Neural progenitor cell (in vitro differentiated cells): Measurements from ENCODE around the gene RAB18. TPM values are rescaled to one million over a fixed set of nuclear protein-coding genes. Genes with fewer than 3 reads are reported as not detected.
"Not testable (repeated sequence)": the region's sequence is repeated elsewhere in the genome, so short reads cannot be mapped to it uniquely, and the experiment has no call there.

ENCODE experiments used
- DNase-seq: peaks from one replicate; pipeline ENCODE4 v3.0.0-alpha.2; 2016; ENCODE audit warnings: low spot score
- H2AFZ ChIP-seq: fragments of 200-600 bp; sonication (generic); replicated peaks from 2 replicates; pipeline ENCODE4 v1.6.1; 2016; ENCODE audit warnings: antibody characterized with exemption
- H3F3A ChIP-seq: fragments of 200-600 bp; sonication (generic); 2 replicates; pipeline ENCODE4 v1.6.1; 2016; ENCODE audit warnings: antibody characterized with exemption, low read depth
- H3K27ac ChIP-seq: fragments of 200-600 bp; sonication (generic); 2 replicates; pipeline ENCODE4 v1.5.1; 2016; ENCODE audit warnings: mild to moderate bottlenecking
- H3K27me3 ChIP-seq: fragments of 200-600 bp; sonication (generic); 2 replicates; pipeline ENCODE4 v1.6.1; 2016; ENCODE audit warnings: mild to moderate bottlenecking, moderate library complexity
- H3K36me3 ChIP-seq: fragments of 200-600 bp; sonication (generic); 2 replicates; pipeline ENCODE4 v1.5.1; 2016
- H3K4me1 ChIP-seq: fragments of 200-600 bp; sonication (generic); 2 replicates; pipeline ENCODE4 v1.6.1; 2016; ENCODE audit warnings: mixed run types
- H3K4me2 ChIP-seq: fragments of 200-600 bp; sonication (generic); 2 replicates; pipeline ENCODE4 v1.6.1; 2016
- H3K4me3 ChIP-seq: fragments of 200-600 bp; sonication (generic); 2 replicates; pipeline ENCODE4 v1.5.1; 2016
- H3K79me2 ChIP-seq: fragments of 200-600 bp; sonication (generic); 2 replicates; pipeline ENCODE4 v1.6.1; 2016; ENCODE audit warnings: low read depth
- H3K9ac ChIP-seq: fragments of 200-600 bp; sonication (generic); 2 replicates; pipeline ENCODE4 v1.6.1; 2016
- H3K9me3 ChIP-seq: fragments of 200-600 bp; sonication (generic); 2 replicates; pipeline ENCODE4 v1.5.1; 2016; ENCODE audit warnings: low read depth
- H4K20me1 ChIP-seq: fragments of 200-600 bp; sonication (generic); 2 replicates; pipeline ENCODE4 v1.6.1; 2016; ENCODE audit warnings: low read depth
- H3K27ac Mint-ChIP-seq: 3 replicates; pipeline ENCODE4 v1.8.0; 2021; ENCODE audit warnings: mixed read lengths
- H3K27me3 Mint-ChIP-seq: 2 replicates; pipeline ENCODE4 v1.8.0; 2022; ENCODE audit warnings: low read depth, mild to moderate bottlenecking, inconsistent platforms, moderate library complexity, mixed read lengths; ENCODE audit not compliant: insufficient read depth
- H3K36me3 Mint-ChIP-seq: 3 replicates; pipeline ENCODE4 v1.8.0; 2021; ENCODE audit warnings: mixed read lengths
- H3K4me1 Mint-ChIP-seq: 3 replicates; pipeline ENCODE4 v1.8.0; 2021; ENCODE audit warnings: mixed read lengths
- H3K4me3 Mint-ChIP-seq: 3 replicates; pipeline ENCODE4 v1.8.0; 2021; ENCODE audit warnings: mild to moderate bottlenecking, moderate library complexity, mixed read lengths
- H3K9me3 Mint-ChIP-seq: 3 replicates; pipeline ENCODE4 v1.8.0; 2020; ENCODE audit warnings: mixed read lengths
- EZH2 ChIP-seq: fragments of 200-600 bp; sonication (generic); IDR thresholded peaks from 2 replicates; pipeline ENCODE4 v1.6.1; 2017; ENCODE audit warnings: antibody characterized with exemption, mild to moderate bottlenecking, moderate library complexity
- EZH2phosphoT487 ChIP-seq: fragments of 200-600 bp; sonication (generic); IDR thresholded peaks from 2 replicates; pipeline ENCODE4 v1.6.1; 2017; ENCODE audit warnings: antibody characterized with exemption
- total RNA-seq: library from RNA; depleted of rRNA; stranded (reverse); fragments of >200 nt; gene quantifications from 2 replicates; pipeline ENCODE4 v1.2.3, GENCODE V29; 2015; ENCODE audit warnings: low replicate concordance
- TF ChIP-seq, protein P1 (sequence below): fragments of 200-600 bp; sonication (generic); IDR thresholded peaks from 2 replicates; pipeline ENCODE4 v1.5.1; 2017; ENCODE audit warnings: antibody characterized with exemption, mild to moderate bottlenecking

RAB18 gene
- total RNA-seq, 1 donor from 2014 or later: 66.6 TPM

- peaks cover 57% of the 10 kb centered on the region for H3K79me2 ChIP-seq
- no peaks in the 10 kb centered on the region for H3F3A ChIP-seq
- no peak for TF ChIP-seq EZH2
- TF ChIP-seq EZH2phosphoT487: no peak
- TF ChIP-seq, protein P1, sequence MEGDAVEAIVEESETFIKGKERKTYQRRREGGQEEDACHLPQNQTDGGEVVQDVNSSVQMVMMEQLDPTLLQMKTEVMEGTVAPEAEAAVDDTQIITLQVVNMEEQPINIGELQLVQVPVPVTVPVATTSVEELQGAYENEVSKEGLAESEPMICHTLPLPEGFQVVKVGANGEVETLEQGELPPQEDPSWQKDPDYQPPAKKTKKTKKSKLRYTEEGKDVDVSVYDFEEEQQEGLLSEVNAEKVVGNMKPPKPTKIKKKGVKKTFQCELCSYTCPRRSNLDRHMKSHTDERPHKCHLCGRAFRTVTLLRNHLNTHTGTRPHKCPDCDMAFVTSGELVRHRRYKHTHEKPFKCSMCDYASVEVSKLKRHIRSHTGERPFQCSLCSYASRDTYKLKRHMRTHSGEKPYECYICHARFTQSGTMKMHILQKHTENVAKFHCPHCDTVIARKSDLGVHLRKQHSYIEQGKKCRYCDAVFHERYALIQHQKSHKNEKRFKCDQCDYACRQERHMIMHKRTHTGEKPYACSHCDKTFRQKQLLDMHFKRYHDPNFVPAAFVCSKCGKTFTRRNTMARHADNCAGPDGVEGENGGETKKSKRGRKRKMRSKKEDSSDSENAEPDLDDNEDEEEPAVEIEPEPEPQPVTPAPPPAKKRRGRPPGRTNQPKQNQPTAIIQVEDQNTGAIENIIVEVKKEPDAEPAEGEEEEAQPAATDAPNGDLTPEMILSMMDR: no peak
- Mint-ChIP-seq H3K27ac (peak overlapping the region; percentile 62), H3K36me3 (no peaks in the 10 kb centered on the region), H3K4me3 (peak overlapping the region; percentile 99), H3K27me3 (peaks cover 2% of the 10 kb centered on the region), H3K9me3 (no peaks in the 10 kb centered on the region), H3K4me1 (peaks cover 25% of the 10 kb centered on the region)
- peak overlapping the region; percentile 88 for H3K4me2 ChIP-seq
- H3K9ac ChIP-seq: peak overlapping the region; percentile 75
- H3K36me3 ChIP-seq: no peaks in the 10 kb centered on the region
- H3K9me3 ChIP-seq: no peaks in the 10 kb centered on the region
- peak overlapping the region; percentile 74 for H2AFZ ChIP-seq
- peak overlapping the region; percentile 75 for H3K4me3 ChIP-seq
- peaks cover 15% of the 10 kb centered on the region for H4K20me1 ChIP-seq
- no peak for DNase-seq
- no peaks in the 10 kb centered on the region for H3K27me3 ChIP-seq
- H3K4me1 ChIP-seq: peaks cover 13% of the 10 kb centered on the region
- H3K27ac ChIP-seq: no peak overlapping the region
Observed at GRCh38 chr10:27504808-27505460, 830 bp downstream of the RAB18 start.

DNA sequence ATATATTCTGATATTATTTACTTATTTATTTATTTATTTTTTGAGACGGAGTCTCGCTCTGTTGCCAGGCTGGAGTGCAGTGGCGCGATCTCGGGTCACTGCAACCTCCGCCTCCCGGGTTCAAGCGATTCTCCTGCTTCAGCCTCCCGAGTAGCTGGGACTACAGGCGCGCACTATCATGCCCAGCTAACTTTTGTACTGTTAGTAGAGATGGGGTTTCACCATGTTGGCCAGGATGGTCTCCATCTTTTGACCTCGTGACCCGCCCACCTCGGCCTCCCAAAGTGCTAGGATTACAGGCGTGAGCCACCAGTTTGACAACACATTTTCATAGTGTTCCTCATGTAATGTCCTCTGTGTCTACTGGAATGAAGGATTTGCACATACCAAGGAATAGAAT lies 1.4 kb downstream of the RAB18 start:
- not testable (repeated sequence) for H3K9me3 ChIP-seq, H3K27ac ChIP-seq, H3K36me3 ChIP-seq, H3K27me3 ChIP-seq, H3K36me3 Mint-ChIP-seq, H3F3A ChIP-seq, H3K9me3 Mint-ChIP-seq, H3K27me3 Mint-ChIP-seq, H3K27ac Mint-ChIP-seq, H3K9ac ChIP-seq, DNase-seq, H2AFZ ChIP-seq
- peaks cover 61% of the 10 kb centered on the region for H3K79me2 ChIP-seq
- H3K4me3 ChIP-seq: peak overlapping the region; percentile 75
- H3K4me1 ChIP-seq: peaks cover 13% of the 10 kb centered on the region
- peaks cover 25% of the 10 kb centered on the region for H3K4me1 Mint-ChIP-seq
- H3K4me2 ChIP-seq: peak overlapping the region; percentile 88
- H3K4me3 Mint-ChIP-seq: peak overlapping the region; percentile 82
- peaks cover 15% of the 10 kb centered on the region for H4K20me1 ChIP-seq

GRCh38 chr10:27506280-27506679 lies 2.2 kb downstream of the RAB18 start:
- H4K20me1 ChIP-seq: peaks cover 15% of the 10 kb centered on the region
- peaks cover 25% of the 10 kb centered on the region for H3K4me1 Mint-ChIP-seq
- H3K27ac Mint-ChIP-seq: no peak overlapping the region

DNA sequence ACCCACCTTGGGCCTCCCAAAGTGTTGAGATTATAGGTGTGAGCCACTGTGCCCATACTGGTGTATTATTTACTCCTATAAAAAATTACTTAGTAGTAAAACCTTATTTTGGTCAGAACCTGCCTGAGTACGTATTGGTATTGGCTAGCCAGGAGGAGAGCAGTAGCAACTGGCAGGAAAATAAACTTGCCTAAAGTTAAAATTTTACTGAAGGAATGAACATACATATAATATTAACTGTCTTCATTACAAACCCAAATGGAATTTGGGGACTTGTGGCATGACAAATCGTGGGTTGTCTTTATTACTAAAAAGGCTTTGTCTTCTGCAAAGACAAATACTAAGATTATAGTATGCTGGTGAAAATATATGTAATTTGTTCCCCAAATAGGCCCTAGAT lies 8.4 kb downstream of the RAB18 start:
- no peaks in the 10 kb centered on the region for H4K20me1 ChIP-seq

More at GRCh38 chr10:27506280-27506679, 2.2 kb downstream of the RAB18 start:
- TF ChIP-seq, protein P1: no peak
- no peak for TF ChIP-seq EZH2phosphoT487
- TF ChIP-seq EZH2: no peak
- H3K27me3 Mint-ChIP-seq: peaks cover 2% of the 10 kb centered on the region
- H3K9me3 ChIP-seq: no peaks in the 10 kb centered on the region
- peaks cover 69% of the 10 kb centered on the region for H3K79me2 ChIP-seq
- no peaks in the 10 kb centered on the region for H3K36me3 ChIP-seq
- no peaks in the 10 kb centered on the region for H3K27me3 ChIP-seq
- no peak for DNase-seq
- no peaks in the 10 kb centered on the region for H3K9me3 Mint-ChIP-seq
- no peaks in the 10 kb centered on the region for H3F3A ChIP-seq
- no peak overlapping the region for H3K4me3 Mint-ChIP-seq
- H2AFZ ChIP-seq: no peak overlapping the region
- H3K4me3 ChIP-seq: no peak overlapping the region
- no peak overlapping the region for H3K27ac ChIP-seq
- no peak overlapping the region for H3K9ac ChIP-seq
- H3K4me2 ChIP-seq: peak overlapping the region; percentile 88
- peaks cover 13% of the 10 kb centered on the region for H3K4me1 ChIP-seq
- no peaks in the 10 kb centered on the region for H3K36me3 Mint-ChIP-seq

More for the DNA sequence above, 8.4 kb downstream of the RAB18 start:
- H3K79me2 ChIP-seq: peaks cover 78% of the 10 kb centered on the region
- no peaks in the 10 kb centered on the region for H3K4me1 Mint-ChIP-seq
- H3K27ac Mint-ChIP-seq: no peak overlapping the region
- H3K4me1 ChIP-seq: no peaks in the 10 kb centered on the region
- no peaks in the 10 kb centered on the region for H3K27me3 Mint-ChIP-seq
- no peaks in the 10 kb centered on the region for H3K27me3 ChIP-seq
- no peak overlapping the region for H3K27ac ChIP-seq
- no peak for DNase-seq
- no peak overlapping the region for H3K9ac ChIP-seq
- H3K36me3 ChIP-seq: no peaks in the 10 kb centered on the region
- no peak overlapping the region for H2AFZ ChIP-seq
- no peak overlapping the region for H3K4me2 ChIP-seq
- no peaks in the 10 kb centered on the region for H3K9me3 ChIP-seq
- peaks cover 20% of the 10 kb centered on the region for H3K36me3 Mint-ChIP-seq
- no peaks in the 10 kb centered on the region for H3K9me3 Mint-ChIP-seq
- no peak overlapping the region for H3K4me3 ChIP-seq
- TF ChIP-seq, protein P1: no peak
- TF ChIP-seq EZH2phosphoT487 (no peak), EZH2 (no peak)
- no peaks in the 10 kb centered on the region for H3F3A ChIP-seq
- H3K4me3 Mint-ChIP-seq: no peak overlapping the region
